Ovary (tissue), 9 donors: ENCODE data around the gene KCNV2. TPM values are rescaled to one million over a fixed set of nuclear protein-coding genes. Genes with fewer than 3 reads are reported as not detected.
"Not testable (repeated sequence)": the region's sequence is repeated elsewhere in the genome, so short reads cannot be mapped to it uniquely, and the experiment has no call there.

ENCODE experiments used
- DNase-seq, 5 donors: peaks; one replicate each; pipeline ENCODE4 v3.0.0-alpha.2; 2019 to 2020
- H3K27ac ChIP-seq, 2 donors: fragments of 200-600 bp; one replicate each; pipeline versions ENCODE4 v1.5.1 to v1.8.0; 2019 to 2022
- H3K27me3 ChIP-seq: fragments of 200-600 bp; one replicate; pipeline ENCODE4 v1.8.0; 2022
- H3K36me3 ChIP-seq: fragments of 200-600 bp; sonication (generic); one replicate; pipeline ENCODE4 v1.5.1; 2019
- H3K4me1 ChIP-seq: one replicate; pipeline ENCODE4 v1.8.1; 2013; ENCODE audit warnings: mild to moderate bottlenecking, moderate library complexity; ENCODE audit not compliant: insufficient read depth
- H3K4me3 ChIP-seq: fragments of 200-600 bp; sonication (generic); one replicate; pipeline ENCODE4 v1.5.1; 2017
- H3K9me3 ChIP-seq, 2 donors: fragments of 200-600 bp in 1 of 2; sonication (generic) in 1 of 2; one replicate each; pipeline versions ENCODE4 v1.5.1 to v1.8.1; 2013 to 2019; ENCODE audit warnings: mild to moderate bottlenecking in 1 of 2, moderate library complexity in 1 of 2
- CTCF ChIP-seq, 3 donors: fragments of 450-650 bp in 2 of 3; fragments of 200-600 bp in 1 of 3; IDR thresholded peaks; one replicate each; pipeline versions ENCODE4 v1.5.1 to v1.8.0; 2016 to 2022; ENCODE audit warnings: antibody characterized with exemption in 3 of 3, mild to moderate bottlenecking in 1 of 3
- EP300 ChIP-seq: sonication (generic); formaldehyde crosslinking; IDR thresholded peaks from one replicate; pipeline ENCODE4 v1.6.1; 2017; ENCODE audit warnings: antibody characterized with exemption
- POLR2A ChIP-seq: fragments of 450-650 bp; IDR thresholded peaks from one replicate; pipeline ENCODE4 v1.6.1; 2017; ENCODE audit warnings: antibody characterized with exemption, mild to moderate bottlenecking, moderate library complexity
- WGBS, 3 donors: extraction: QIAGEN DNeasy Blood & Tissue Kit in 1 of 3; methylation state at CpG; one replicate each; pipeline versions ENCODE4 v1.1.5 to v1.1.7; 2013 to 2017; 5-methylcytosine and 5-hydroxymethylcytosine counted together
- intact Hi-C, 4 donors: fragments of 100-400 bp; cut with DNase I; formaldehyde crosslinking; loops; one replicate each; pipeline versions ENCODE4 v1.11.0 to v1.15.1; 2022 to 2023
- polyA plus RNA-seq, 2 donors: library from polyadenylated mRNA; stranded (reverse); fragments of 200-250 nt in 1 of 2; fragments of 350-450 nt in 1 of 2; fragmentation: Illumina TruSeq in 1 of 2; extraction: RNeasy Lipid Tissue Mini Kit (QIAGEN cat#74804) in 1 of 2; gene quantifications; one replicate each; pipeline ENCODE4 v1.2.3, GENCODE V29; 2013 to 2014
- total RNA-seq, 7 donors: library from RNA; depleted of rRNA in 2 of 7; stranded (reverse); fragments of >200 nt in 2 of 7; fragmentation: NEBNext Ultra II Directional in 3 of 7; extraction: Animal tissue kit (Norgen Biotek cat#: 25700) in 3 of 7; gene quantifications; one replicate each; pipeline versions ENCODE4 v1.1.0 to v1.2.4, GENCODE V29; 2016 to 2023
- donor health status: DM: no; HTN: no; CAD: no; lungs with moderate emphysema.
- donor health status: DM: no; HTN: no; CAD: no.
- donor health status: Bipolar disorder and iron deficiency.
- donor health status: DM: yes; HTN: yes; CAD: no.
- donor health status: DM: no; HTN: no; CAD: no.
- donor health status: DM: yes; HTN: yes; CAD: no.

The KCNV2 gene
- total and polyA plus RNA-seq, 9 donors, result not detected

GRCh38 chr9:2700909-2701550 is 16.3 kb upstream of the KCNV2 start:
- no peak overlapping the region for H3K4me3 ChIP-seq
- no peak overlapping the region for H3K27ac ChIP-seq
- TF ChIP-seq POLR2A (no peak), CTCF (IDR thresholded peaks at IDR 0.05) (no peak), EP300 (no peak)
- no peaks in the 10 kb centered on the region for H3K27me3 ChIP-seq
- H3K36me3 ChIP-seq, result no peaks in the 10 kb centered on the region
- no peaks in the 10 kb centered on the region for H3K4me1 ChIP-seq
- DNase-seq, result no peak
- H3K9me3 ChIP-seq, result no peaks in the 10 kb centered on the region
- intact Hi-C loops, result no loop called here
- WGBS, 3 donors, result 77 to 91% (median 90%) methylated on average over 10 of the region's 10 CpGs

GRCh38 chr9:2704504-2704903 is 12.8 kb upstream of the KCNV2 start:
- no peak overlapping the region for H3K27ac ChIP-seq
- no peaks in the 10 kb centered on the region for H3K36me3 ChIP-seq
- TF ChIP-seq POLR2A, result no peak
- TF ChIP-seq CTCF (IDR thresholded peaks at IDR 0.05), result no peak
- no peak for TF ChIP-seq EP300
- H3K4me3 ChIP-seq, result no peak overlapping the region
- intact Hi-C loops, result no loop called here
- no peaks in the 10 kb centered on the region for H3K4me1 ChIP-seq
- no peaks in the 10 kb centered on the region for H3K9me3 ChIP-seq
- no peaks in the 10 kb centered on the region for H3K27me3 ChIP-seq
- no peak for DNase-seq

GRCh38 chr9:2707256-2707655 is 10.1 kb upstream of the KCNV2 start:
- H3K27me3 ChIP-seq, H3K9me3 ChIP-seq, H3K36me3 ChIP-seq, H3K27ac ChIP-seq, H3K4me1 ChIP-seq, H3K4me3 ChIP-seq, intact Hi-C loops, DNase-seq: not testable (repeated sequence)
- 94 to 97% (median 95%) methylated on average over 3 of the region's 3 CpGs for WGBS, 3 donors

GRCh38 chr9:2709645-2710101 is 7.6 kb upstream of the KCNV2 start:
- Histone ChIP-seq H3K27ac (no peak overlapping the region), H3K4me3 (no peak overlapping the region), H3K9me3 (no peaks in the 10 kb centered on the region), H3K27me3 (no peaks in the 10 kb centered on the region), H3K36me3 (no peaks in the 10 kb centered on the region), H3K4me1 (no peaks in the 10 kb centered on the region)
- no peak for TF ChIP-seq POLR2A
- no peak for TF ChIP-seq CTCF (IDR thresholded peaks at IDR 0.05)
- no peak for TF ChIP-seq EP300
- 75 to 79% (median 77%) methylated on average over 2 of the region's 2 CpGs for WGBS, 3 donors
- intact Hi-C loops, result no loop called here
- no peak for DNase-seq

GRCh38 chr9:2711716-2712115 is 5.6 kb upstream of the KCNV2 start:
- Histone ChIP-seq H3K4me3 (no peak overlapping the region), H3K4me1 (no peaks in the 10 kb centered on the region), H3K9me3 (no peaks in the 10 kb centered on the region), H3K36me3 (no peaks in the 10 kb centered on the region), H3K27me3 (no peaks in the 10 kb centered on the region), H3K27ac (no peak overlapping the region)
- WGBS, 3 donors, result 93 to 97% (median 96%) methylated on average over 6 of the region's 6 CpGs
- intact Hi-C loops, result no loop called here
- no peak for DNase-seq
- no peak for TF ChIP-seq CTCF (IDR thresholded peaks at IDR 0.05)
- no peak for TF ChIP-seq POLR2A
- no peak for TF ChIP-seq EP300
